Esophagus mucosa (tissue), 1 donor: Measurements from ENCODE around the gene GSDME. TPM values are rescaled to one million over a fixed set of nuclear protein-coding genes. Genes with fewer than 3 reads are reported as not detected.
A peak's percentile ranks its signal among the peaks of the same experiment; 100 is the strongest.

Experiments
- ATAC-seq: fragments of 200-7000 bp; cut with Tn5 transposase; one replicate; pipeline ENCODE4 v1.9.1; 2020
- total RNA-seq: library from RNA; stranded (reverse); gene quantifications from one replicate; pipeline ENCODE4 v1.2.4, GENCODE V29; 2023
- donor health status: DM: yes; HTN: yes; CAD: no.

The GSDME gene
- total RNA-seq, 1 donor from 2014 or later, result 8.3 TPM

DNA sequence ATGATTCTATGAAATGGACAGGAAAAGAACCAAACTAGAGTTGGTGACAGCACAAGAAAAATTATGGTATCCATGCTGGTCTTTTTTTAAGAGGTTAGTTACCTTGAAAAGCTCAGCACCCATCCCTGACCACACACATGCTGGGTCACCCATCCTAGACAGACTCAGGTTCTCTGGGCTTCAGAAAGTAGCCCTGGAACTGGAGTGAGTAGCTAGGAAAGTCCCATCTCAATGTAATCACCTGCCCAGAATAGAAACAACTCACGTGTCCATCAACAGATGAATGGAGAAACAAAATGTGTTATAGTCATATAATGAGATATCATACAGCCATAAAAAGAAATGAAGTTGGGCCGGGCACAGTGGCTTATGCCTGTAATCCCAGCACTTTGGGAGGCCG, 37.0 kb downstream of the GSDME start:
- no peak for ATAC-seq

GRCh38 chr7:24718977-24719491, 38.2 kb downstream of the GSDME start:
- ATAC-seq, result peak; percentile 35

DNA sequence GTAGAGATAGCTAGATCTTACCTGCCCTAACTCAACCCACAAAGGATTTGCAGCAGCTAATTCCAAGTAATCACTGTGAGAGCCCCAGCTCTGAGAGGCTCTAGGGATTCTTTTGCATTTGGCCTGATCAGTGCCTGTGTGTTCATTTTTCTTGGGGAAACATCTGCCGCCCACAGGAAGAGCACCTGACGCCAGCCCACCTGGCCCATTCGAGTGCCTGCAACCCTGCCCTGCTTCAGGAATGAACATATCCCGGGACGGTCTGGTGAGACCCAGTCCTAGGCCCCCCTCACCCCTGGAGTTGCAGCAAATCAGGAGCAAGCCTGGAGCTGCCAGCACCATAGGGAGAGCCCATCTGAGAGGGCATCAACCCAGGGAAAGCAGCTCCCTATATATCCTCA, 38.8 kb downstream of the GSDME start:
- ATAC-seq, result no peak

DNA sequence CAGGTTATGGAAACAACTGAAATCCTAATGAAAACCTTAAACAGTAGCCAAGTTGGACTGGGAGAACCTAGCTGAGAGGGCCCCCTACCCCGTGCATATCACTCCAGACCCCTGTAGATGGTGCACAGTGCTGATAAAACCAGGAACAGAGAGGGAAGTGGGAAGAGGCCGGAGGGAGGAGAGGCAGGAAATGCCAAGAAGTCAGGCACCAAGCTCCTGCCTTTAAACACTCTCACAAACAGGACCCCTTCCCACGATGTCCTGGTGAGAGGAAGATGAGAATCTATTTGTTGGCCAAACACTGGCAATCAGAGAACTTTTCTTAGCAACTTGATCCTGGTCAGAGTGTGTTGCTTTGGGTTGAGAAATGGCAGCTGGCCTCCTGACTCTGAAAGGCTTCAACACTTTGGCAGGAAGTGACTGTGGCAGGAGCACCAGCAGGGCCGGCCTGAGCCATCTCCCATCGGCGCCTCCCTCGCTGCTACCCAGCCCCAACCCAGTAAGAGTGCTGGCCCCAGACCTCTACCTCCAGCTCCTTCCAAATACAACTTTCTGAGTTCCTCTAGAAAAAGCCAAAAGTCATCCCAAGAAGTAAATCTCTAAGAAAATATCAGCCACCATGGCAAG, 39.5 kb downstream of the GSDME start:
- no peak for ATAC-seq

- ATAC-seq, result no peak
Observed at GRCh38 chr7:24717247-24717622, 40.0 kb downstream of the GSDME start.

GRCh38 chr7:24716480-24717246, 40.6 kb downstream of the GSDME start:
- ATAC-seq, result no peak

GRCh38 chr7:24715661-24716479, 41.4 kb downstream of the GSDME start:
- ATAC-seq, result no peak

GRCh38 chr7:24715171-24715570, 42.1 kb downstream of the GSDME start:
- ATAC-seq, result no peak

DNA sequence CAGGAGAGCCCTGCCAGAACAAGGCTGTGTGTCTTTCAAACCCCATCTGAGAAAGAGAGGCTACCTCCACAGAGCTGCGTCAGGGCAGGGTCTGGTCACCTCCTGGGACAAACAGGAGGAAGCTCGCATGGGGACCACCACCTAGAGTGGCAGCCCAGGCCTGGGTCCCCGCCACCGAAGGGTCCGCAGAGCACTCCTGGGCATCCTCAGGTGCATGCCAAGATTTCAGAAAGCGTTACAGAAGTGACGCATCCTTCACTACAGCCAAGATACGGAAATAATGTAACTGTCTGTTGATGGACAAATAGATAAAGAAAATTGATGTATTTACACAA, 42.6 kb downstream of the GSDME start:
- no peak for ATAC-seq

DNA sequence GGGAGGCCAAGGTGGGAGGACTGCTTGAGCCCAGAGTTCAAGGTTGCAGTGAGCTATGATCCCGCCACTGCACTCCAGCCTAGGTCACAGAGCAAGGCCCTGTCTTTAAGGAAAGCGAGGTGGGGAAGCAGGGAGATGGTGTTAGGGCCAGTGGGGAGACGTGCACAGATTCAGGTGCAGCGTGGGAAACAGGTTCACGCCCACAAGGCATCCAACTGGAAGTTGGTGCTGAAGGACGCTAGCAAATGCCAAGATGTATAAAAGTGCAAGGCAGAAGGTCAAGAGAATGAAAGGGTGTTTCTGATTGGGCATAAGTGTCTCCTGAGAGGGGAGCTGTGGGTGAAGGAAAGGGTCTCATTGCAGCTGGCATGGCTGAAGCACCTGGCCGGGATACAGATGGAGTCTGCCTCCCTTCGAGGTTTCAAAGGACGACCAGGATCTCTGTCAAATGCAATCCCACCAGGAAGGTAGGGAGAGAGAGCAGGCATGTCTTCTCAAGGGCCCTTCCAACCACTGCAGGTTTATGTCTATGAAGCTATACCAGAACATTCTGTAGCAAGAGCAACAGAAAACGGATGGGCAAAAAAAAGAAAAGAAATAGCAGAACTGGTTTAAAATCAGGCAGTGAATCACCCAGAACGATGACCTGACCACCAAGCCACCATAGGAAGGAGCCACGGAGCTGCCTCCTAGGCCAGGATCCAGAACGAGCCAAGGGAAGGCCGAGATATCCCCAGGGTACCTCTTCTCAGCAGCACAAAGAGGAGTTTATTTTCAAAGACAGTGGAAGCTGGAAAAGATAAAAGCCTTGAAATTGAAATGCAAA, 43.2 kb downstream of the GSDME start:
- no peak for ATAC-seq

GRCh38 chr7:24713039-24713793, 44.0 kb downstream of the GSDME start:
- no peak for ATAC-seq

DNA sequence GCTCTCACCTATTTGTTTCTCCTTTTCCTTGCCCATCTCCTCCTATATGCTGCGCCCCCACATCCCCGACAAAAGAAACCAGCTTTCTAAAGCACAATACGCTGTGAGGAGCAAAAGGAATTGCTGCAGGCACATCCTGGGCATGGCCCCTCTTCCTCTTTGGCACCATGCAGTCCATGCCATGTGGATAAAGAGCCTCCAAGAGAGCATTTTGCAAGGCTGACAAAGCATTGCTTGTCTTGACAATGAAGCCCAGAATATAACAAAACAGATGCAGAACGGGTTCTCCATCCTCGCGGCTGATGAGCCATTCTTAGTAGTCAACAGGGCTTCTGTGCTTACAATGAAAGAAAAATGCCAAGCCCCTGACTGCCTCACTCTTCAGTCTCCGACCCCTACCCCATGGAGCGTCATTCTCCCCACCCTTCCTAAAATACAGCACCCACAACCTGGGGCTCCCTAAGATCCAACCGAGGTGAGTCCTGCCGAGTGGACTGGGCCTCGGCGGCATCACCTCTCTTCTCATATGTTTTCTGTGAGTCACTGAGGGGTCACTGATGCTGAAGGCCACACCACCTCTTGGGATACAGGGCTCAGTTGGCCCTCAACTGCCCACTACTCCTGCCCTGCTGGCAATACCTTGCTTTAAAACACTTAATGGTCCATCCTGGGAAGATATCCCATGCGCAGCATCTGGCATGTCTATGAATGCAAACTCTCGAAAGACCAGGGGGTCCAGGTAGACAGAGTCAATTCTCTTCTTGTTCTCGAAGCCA, 47.5 kb downstream of the GSDME start:
- no peak for ATAC-seq

- ATAC-seq, result no peak
Observed at GRCh38 chr7:24709051-24709450, 48.2 kb downstream of the GSDME start.

GRCh38 chr7:24707988-24708615, 49.2 kb downstream of the GSDME start:
- ATAC-seq, result no peak

DNA sequence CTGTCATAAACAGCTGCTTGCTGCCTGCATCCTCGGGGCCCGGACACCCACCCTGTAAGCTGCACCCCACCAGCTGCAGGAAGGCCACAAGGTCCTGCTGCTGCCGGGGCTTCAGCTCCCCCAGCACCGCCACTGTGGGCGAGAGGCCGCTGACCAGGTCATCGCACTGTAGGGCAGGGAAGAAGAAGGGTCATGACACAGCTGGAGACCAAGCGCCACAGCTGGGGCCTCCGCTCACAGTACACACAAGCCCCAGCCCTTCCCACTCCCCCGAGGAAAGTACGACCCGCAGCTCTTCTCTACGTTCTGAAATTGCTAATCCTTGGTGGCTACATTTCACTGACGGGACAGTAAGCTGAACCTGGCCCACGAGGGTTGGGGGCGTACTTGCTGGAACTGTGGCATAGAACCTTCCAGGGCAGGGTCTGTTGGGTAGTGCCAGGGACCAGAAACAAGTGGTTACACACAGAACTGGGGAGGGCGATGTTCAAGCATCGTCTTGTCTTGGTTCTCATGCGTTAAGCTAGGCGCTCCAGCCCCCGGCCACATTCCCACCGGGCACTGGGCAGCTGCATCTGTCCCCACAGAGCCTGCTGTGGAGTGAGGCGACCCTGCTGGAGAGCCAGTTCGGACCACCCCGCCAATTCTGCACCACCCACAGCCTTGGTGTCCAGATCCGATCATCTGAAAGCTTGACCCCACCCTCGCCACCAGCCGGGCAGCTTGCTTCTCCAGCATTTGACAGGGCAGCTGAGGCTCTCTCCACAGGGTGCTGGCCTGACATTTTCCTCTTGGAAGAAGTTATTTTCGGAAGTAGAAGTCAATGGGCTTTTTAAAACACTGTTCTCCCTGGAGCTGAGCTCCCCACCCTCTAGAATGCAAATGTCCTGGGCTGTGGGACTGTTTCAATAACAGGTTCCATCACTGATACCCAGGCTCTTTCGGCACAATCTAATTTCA, 50.8 kb downstream of the GSDME start:
- ATAC-seq, result no peak

- ATAC-seq, result no peak
Observed at GRCh38 chr7:24705461-24705954, 51.8 kb downstream of the GSDME start.

DNA sequence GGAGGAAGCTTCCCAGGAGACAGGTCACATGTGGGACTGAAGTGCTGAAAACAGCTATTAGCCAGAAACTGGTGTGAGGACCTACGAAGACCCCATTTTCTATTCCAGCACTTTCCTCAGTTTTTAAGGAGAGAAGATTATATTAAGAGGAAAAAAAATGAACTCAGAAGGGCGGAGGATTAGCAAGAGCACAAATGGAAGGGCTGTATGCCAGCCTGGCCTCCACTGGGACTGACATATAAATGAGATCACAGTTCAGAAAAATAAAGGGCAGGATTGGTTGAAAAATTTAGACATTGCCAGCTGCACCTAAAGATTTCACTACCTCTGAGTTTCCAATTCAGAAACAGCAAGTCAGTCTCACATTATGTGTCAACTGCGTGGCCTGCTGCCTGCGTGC, 53.0 kb downstream of the GSDME start:
- no peak for ATAC-seq

DNA sequence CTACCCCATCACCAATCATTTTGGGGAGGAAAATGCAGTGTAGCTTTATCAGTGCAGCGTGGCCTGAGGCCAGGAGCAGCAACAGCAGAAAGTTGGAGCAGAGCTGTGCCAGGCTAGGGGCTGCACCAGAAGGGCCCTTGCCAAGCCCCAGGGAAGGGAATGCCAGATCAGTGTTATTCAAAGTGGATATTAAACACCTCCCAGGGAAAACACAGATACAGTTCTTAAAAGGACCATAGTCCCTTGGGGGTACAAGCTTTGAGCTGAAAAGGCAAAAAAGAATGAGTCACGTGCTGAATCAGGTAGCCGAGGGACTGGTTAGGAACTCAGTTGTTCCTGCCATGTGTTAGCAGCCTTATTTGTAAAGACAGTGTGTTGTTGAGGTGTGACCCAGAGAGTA, 54.0 kb downstream of the GSDME start:
- peak; percentile 17 for ATAC-seq

- ATAC-seq, result no peak
Observed at GRCh38 chr7:24702755-24703154, 54.5 kb downstream of the GSDME start.
